HG03066 (cell line): ENCODE measurements around the gene TMEM184A.
"Not testable (repeated sequence)": the region's sequence is repeated elsewhere in the genome, so short reads cannot be mapped to it uniquely, and the experiment has no call there.

Experiments
- ATAC-seq: cut with Tn5 transposase; IDR thresholded peaks from one replicate; pipeline ENCODE4 v1.9.1; 2021; ENCODE audit warnings: low read depth; ENCODE audit not compliant: unreplicated experiment

Gene TMEM184A

DNA sequence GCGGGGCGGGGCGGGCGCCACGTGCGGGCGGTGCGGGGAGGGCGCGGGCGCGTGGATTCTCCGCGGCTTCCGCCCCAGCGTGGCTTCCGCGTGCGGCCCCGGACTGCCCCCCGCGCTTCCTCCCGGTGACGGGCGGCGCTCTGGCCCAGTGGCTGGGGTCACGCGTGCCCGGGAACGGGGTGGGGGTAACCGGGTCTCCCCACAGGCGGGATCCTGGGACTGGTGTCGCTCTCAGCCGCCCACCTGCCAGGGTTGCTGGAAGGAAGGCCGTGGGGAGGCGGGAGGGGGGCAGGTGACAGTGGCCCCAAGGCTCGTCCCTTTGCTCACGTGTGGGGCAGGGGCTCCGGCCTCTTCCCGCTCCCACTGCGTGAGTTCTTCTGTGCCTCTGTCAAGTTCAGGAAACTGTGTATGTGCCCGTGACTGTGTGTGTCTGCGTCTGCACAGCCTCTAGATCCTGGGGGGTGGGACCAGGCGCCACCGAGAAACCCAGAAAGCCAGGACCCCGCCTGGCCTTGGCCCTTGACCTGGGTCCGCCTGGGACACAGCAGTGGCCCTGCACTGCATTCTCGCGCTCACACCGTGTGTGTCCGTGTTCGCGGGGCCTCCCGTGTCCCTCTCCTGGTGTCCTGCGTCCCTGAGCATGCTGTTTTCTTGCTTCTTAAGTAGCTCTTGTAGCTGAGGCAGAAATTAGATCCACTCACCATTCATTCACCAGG, 24.6 kb downstream of the TMEM184A start:
- no peak for ATAC-seq

DNA sequence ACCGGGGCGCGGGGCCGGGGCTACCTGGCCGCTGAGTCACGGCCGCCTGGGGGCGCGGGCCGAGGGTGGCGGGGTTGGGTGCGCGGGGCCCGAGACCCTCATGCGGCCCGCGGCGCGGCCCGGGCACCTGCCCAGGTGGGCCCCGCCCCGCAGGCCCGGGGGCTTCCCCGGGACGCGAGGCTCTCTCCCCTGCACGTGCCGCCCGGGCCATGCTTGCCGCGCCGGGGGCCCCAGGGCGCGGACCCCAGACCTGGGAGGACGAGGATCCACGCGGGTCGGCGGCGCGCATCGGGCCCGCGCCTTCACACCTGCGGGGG, 25.1 kb downstream of the TMEM184A start:
- no peak for ATAC-seq

DNA sequence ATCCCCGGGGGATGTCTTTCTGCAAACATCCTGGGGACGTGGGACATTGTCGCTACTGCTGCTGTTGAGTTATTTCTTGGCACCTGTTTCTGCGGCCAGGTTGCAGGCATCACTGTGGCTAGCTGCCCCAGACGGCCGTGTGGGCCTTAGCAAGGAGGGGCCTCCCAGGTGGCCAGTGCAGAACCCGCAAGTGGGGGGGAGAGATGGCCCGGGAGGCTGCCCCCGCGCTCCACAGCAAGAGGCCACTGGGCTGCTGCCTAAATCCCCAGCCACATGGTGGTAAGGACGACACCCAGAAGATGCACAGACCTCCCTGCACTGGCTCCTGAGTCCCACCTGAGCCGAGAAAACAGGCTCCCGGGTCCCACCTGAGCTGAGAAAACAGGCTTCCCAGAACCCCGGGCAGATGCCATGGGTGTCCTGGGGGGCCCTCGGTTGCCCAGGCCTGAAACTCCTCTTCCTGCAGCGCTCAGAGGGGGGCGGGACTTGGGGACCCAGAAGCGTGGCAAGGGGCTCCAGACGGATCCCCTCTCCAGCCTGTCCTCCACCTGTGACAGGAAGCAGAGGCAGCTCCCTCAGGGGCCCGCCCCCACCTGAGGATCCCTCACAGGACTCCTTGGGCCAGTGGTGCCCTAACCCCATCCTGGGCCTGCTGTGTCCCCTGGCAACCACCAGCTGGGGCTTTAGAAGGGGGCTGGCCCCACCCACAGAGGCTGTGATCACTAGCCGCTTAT, 26.5 kb downstream of the TMEM184A start:
- ATAC-seq: no peak

DNA sequence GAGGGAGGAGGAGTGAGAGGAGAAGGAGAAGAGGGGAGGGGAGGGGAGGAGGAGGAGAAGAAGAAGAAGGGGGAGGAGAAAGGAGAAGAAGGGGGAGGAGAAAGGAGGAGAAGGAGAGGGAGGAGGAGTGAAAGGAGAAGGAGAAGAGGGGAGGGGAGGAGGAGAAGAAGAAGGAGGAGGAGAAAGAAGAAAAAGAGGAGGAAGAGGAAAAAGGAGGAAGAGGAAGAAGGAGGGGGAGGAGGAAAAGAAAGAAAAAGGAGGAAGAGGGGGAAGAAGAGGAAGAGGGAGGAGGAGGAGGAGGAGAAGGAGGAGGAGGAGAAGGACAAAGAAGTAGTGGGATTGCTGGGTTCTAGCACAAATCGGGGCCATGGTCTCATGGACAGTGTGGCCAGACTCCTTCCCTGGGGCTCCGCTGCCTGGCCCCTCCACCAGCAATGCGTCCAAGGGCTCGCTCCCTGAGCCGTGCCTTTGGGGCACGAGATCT, 29.7 kb downstream of the TMEM184A start:
- no peak for ATAC-seq

DNA sequence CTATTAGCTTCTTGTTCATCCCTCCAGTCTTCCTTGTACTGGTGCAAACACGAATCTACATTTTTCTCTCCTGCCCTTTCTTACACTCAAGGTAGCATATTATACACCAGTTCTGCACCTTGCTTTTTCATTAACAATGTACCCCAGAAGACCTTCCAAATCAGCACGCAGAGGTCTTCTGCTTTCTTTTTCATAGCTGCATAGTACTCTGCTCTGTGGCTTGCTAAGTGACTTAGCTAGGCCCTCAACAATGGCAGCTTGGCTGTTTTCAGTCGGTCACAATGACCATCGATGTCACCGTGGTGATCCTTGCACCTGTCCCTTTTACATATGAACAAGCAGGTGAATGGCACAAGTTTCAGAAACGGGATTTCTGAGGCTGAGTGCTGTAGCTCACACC, 30.6 kb downstream of the TMEM184A start:
- no peak for ATAC-seq

DNA sequence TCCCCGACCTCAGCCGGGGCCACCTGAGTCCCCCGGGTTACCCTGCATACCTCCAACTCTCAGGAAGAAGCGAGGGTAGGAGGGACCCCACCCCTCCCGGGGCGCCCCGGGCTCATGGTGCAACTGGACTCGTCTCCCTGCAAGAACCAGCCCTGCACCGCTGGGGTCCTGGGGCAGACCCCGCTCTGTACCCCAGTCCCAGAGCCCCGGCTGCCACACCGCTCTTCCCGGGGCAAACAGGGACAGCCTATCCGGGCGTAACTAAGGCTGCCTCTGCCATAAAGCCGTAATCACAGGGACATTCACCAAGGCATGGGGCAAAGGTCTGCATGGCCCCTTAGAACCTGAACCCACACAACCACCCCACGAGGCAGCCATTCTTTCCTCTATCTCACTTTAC, 32.2 kb downstream of the TMEM184A start:
- ATAC-seq: no peak

DNA sequence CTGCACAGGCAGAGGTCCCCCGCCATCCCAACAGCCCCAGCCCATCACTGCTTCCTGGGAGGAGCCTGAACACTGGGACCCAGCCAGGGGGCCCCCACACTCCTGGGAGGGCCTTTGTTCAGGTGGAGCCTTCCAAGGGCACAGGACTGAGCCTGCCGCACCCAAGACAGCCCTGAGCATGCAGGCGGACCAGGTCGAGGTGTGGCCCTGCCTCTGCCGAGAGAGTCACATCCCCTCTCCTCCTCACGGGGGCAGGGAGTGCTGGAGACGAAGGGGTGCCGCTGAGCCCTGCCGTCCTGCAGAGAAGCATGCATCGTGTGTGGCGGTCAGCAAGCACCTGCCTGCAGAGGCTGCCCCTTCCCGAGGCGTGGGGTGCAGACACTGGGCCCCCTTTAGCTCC, 32.8 kb downstream of the TMEM184A start:
- no peak for ATAC-seq

DNA sequence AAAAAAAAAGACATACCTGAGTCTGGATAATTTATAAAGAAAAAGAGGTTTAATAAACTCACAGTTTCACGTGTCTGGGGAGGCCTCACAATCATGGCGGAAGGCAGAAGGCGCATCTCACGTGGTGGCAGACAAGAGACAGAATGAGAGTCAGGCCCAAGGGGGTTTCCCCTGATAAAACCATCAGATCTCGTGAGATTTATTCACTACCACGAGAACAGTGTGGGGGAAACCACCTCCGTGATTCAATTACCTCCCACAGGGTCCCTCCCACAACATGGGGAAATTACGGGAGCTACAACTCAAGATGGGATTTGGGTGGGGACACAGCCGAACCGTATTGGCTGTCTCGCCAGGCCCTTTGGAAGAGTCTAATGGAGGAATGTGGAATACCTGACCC, 34.5 kb downstream of the TMEM184A start:
- ATAC-seq: no peak

DNA sequence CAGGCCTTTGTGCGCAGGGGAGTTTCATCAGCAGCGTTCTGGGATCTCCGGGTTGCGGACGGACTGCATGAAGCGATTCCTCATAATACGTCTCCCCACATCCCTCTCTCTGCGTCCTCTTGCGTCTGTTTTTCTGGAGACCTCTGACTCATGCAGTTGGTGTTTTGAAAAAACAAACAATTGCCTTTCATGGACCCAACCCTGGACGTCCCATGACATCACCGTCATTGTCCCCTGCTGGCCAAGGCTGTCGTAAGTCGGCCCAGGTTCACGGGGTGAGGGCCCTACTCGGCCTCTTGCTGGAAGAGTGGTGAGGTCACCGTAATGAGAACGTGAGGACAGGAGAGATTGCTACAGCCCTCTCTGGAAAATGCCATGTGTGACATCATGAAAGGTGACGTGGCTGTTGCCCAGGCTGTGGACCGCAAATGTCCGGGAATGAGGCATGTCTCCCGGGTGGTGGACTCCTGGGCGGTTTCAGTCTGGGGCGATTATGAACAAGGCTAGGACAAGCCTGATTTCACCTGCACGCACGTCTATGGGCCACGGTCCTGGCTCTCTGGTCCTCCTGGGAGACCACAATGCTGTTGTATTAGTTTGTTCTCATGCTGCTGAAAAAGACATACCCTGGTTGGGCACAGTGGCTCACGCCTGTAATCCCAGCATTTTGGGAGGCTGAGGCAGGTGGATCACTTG, 35.3 kb downstream of the TMEM184A start:
- ATAC-seq: no peak

DNA sequence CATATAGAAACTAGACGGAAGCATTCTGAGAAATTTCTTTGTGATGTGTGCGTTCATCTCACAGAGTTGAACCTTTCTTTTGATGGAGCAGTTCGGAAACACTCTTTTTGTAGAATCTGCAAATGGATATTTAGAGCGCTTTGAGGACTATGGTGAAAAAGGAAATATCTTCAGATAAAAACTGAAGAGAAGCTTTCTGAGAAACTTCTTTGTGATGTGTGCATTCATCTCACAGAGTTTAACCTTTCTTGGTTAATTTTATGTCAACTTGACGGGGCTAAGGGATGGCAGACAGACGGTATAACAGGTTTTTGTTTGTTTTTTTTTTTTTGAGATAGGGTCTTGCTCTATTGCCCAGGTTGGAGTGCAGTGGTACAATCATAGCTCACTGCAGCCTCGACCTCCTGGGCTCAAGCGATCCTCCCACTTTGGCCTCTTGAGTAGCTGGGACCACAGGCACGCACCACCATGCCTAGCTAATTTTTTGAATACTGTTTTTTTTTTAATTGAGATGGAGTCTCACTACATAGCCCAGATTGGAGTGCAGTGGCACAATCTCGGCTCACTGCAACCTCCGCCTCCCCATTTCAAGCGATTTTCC, 36.6 kb downstream of the TMEM184A start:
- ATAC-seq: not testable (repeated sequence)

DNA sequence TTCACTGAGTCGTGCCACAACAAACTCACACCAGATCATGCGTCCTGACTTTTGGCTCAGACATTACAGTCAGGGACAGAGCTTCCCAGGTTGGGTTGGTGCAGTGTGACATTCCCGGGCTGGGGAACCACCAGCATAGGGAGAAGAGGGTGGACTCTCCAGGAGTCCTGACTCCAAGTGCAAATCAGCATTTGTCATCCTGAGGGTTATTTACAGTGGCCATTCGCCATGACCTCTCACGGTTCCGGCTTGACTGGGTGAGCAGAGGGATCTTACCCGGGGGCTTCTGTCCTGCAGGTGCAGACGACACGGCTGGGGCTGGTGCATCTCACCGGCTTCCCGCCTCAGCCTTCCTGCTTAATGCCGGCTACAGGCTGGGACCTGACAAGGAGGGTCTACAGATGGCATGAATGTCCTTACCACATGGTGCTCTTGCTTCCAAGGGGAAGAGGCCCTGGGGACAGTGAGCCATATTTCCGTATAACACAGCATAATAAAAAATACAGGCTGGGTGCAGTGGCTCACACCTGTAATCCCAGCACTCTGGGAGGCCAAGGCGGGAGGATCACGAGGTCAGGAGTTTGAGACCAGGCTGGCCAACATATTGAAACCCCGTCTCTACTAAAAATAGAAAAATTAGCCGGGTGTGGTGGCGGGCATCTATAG, 39.3 kb downstream of the TMEM184A start:
- no peak for ATAC-seq

DNA sequence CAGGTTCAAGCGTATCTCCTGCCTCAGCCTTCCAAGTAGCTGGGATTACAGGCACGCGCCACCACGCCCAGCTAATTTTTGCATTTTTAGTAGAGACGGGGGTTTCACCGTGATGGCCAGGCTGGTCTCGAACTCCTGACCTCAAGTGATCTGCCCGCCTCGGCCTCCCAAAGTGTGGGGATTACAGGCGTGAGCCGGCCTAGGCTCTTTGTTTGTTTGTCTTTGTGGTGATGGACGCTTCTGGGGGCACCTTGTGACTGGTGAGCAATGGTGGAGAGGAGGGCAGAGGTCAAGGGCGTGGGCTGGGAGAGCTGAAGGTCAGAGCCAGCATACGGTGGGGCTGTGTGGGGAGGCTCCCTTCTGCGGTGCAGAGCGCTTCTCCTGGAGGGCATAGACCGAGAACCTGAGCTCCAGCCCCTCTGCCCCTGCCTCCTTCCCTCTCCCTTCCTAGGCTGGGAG, 40.5 kb downstream of the TMEM184A start:
- not testable (repeated sequence) for ATAC-seq

DNA sequence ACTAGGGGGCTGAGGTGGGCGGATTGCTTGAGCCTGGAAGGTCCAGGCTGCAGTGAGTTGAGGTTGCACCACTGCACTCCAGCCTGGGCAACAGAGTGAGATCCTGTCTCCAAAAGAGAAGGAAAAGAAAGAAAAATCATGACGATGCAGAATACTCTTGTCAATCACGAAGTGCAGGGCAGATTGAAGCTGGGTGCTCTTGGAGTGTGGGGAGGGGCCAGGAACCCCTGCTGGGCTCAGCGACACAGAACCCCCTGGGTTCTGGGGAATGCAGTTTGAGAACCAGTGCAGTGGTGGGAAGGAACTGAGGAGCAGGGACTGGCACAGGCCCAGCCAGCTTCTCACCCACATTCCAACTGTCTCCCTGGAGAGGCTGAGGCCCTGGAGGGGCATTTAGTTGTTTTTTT, 41.0 kb downstream of the TMEM184A start:
- ATAC-seq: no peak

DNA sequence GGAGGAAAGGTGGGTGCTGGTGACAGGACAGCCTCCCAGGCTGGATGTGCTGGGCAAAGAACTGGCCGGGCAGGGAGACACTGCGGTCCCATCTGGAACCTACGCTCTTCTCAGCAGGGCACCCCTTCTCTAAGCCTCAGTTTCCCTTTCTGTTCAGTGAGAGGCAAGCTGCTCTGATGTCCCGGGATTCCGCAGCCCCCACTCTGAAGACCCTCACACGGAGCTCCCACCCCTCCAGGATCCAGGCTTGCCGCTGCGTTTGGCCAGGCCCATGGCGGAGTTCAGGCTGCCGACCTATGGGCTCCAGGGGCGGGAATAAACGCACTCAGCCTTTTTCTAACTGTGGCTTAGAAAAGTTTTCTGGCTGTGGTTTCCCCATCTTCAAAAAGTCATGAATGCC, 41.6 kb downstream of the TMEM184A start:
- ATAC-seq: no peak

DNA sequence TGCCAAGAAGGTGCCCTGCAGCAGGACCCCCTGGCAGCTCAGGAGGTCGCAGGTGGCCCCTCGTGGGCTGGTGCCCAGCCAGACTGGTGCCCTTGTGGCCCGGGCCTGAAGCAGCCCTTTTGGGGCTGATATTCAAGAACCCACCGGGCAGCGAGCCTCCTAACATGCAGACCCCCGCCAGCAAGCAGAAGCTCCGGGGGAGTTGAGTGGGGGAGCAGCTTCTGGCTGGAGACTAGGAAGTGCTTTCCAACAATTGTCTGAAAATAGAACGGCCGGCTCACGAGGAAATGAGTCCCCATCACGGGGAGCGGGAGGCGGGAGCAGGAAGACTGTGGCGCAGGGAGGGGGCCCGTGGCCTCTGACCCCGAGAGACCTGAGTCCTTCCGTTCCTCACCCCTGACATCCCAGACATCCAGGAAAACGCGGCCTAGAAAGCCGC, 42.3 kb downstream of the TMEM184A start:
- no peak for ATAC-seq

DNA sequence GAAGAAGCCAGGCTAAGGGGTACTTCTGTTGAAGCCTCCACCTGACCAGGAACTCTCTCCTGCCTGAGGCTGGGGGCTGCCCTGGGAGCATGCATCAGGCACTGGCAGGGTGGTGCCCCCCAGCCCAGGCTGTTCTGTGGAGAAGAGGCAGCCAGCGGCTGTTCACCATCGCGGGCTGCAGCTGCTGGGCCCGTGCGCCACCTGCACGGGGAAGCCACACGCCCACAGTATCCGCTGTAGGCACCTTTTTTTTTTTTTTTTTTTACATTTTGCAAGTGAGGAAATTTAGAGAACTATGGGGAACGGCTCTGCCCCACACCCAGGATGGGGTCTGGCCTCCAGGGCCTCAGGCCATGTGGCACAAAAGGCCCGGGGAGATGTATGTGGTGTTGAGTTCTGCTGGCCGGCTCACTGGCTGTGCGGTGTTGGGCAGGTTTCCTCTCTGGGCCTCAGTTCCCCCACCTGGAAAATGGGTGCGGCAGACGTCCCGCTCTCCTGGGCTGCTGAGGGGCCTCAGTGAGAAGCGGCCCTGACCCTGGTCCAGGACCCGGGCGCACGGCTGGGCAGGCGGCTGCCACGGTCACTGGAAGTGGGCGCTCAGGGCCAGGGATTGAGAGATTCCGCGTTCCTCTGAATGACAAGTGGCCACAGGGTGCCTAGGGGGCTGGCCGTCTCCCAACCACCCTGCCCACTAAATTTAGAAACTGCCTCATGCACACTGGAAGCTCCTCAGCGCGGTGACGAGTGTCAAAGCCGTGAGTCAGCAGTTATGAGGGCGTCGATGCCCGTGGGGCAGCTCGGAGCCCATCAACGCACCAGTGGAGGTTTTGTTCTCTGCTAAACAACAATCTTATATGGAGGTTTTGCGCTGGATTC, 43.0 kb downstream of the TMEM184A start:
- ATAC-seq: no peak

DNA sequence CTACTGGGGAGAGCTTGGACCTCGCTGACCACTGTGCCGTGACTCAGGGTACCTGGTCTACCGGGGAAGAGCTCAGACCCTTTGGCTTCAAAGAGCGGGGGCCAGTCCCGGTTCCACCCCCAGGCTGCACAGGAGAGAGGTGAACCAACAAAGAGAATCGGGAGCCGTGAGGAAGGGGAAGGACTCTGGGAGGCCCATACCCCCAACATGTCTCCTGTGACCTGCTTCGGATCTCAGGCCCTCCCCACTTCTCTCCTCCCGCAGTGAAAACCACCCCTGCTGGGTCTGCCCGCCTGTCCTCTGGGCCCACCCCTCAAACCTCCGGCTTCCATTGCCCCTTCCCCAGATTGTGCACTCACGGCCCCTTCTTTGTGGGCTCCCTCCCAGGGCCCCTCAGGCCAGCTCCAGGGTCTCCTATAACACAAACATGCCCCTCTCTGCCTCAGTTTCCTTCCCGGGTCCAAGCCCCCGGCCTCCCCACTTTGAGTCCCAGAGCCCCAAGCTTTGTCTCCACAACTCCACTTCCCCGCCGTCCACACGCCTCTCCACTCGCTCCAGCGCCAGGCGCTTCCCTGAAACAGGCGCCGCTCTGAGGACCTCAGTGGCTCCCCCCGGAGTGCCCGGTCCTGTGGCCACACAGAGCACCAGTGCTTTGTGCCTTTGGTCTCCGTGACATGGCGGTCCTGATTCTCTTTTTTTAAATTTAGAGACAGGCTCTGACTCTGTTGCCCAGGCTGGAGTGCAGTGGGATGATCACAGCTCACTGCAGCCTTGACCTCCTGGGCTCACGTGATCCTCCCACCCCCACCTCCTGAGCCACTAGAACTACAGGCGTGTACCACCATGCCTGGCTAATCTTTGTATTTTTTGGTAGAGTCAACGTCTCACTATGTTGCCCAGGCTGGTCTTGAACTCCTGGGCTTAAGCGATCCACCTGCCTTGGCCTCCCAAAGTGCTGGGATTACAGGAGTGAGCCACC, 44.3 kb downstream of the TMEM184A start:
- no peak for ATAC-seq

DNA sequence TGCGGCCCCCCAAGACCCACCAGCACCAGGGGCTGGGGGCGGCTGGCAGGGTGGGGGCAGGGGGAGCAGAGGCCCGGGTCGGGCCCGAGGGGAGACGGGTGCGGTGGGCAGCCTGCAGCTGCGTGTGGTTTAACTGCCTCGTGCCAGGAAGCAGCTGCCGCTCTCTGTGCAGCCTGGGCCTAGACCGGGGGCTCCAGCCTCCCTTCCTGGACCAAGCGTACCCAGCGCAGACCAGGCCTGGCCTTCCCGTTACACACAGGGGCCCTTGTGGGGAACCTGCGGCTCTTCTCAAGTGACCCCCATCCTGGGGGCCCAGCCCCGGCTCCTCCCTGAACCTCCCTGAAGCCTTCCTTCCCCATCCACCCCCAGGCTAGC, 45.2 kb downstream of the TMEM184A start:
- no peak for ATAC-seq

DNA sequence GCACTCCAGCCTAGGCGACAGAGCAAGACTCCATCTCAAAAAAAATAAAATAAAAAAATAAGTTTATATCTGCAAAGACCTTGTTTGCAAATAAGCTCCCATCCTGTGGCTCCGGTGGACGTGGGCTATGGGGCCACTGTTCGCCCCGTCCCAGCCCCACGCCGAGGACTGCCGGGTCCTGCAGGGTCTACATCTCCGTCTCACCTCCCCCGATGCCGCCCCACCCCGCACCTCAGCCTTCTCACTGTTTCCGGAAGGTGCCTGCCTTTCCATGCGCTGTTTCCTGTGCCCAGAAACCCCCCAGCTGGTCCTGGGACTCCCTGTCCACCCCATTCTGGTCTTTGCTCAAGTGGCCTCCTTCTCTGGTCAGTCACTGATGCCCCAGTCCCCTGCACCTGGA, 46.8 kb downstream of the TMEM184A start:
- ATAC-seq: no peak
